Loucy (cell line): ENCODE data around the gene TMSB4X.

Experiments
- H2AFZ ChIP-seq: fragments of 200-600 bp; sonication (generic); 2 replicates; pipeline ENCODE4 v1.6.0; 2016; ENCODE audit warnings: antibody characterized with exemption, mild to moderate bottlenecking, low read length, moderate library complexity
- H3F3A ChIP-seq: fragments of 200-600 bp; 2 replicates; pipeline ENCODE4 v1.6.0; 2016; ENCODE audit warnings: antibody characterized with exemption, low read depth, mild to moderate bottlenecking
- H3K27me3 ChIP-seq: fragments of 200-600 bp; sonication (generic); 2 replicates; pipeline ENCODE4 v1.6.1; 2014; ENCODE audit warnings: low read length, mild to moderate bottlenecking; ENCODE audit not compliant: insufficient read depth, poor library complexity, severe bottlenecking
- H3K36me3 ChIP-seq: fragments of 200-600 bp; sonication (generic); 2 replicates; pipeline ENCODE4 v1.6.1; 2016; ENCODE audit warnings: low read length; ENCODE audit not compliant: insufficient read depth
- H3K4me1 ChIP-seq: fragments of 200-600 bp; sonication (generic); 2 replicates; pipeline ENCODE4 v1.5.1; 2014; ENCODE audit warnings: low read length, mild to moderate bottlenecking; ENCODE audit not compliant: insufficient read depth, poor library complexity, severe bottlenecking
- H3K4me2 ChIP-seq: fragments of 200-600 bp; sonication (generic); 2 replicates; pipeline ENCODE4 v1.6.0; 2014; ENCODE audit warnings: antibody characterized with exemption, low read length, low read depth, mild to moderate bottlenecking; ENCODE audit not compliant: poor library complexity, severe bottlenecking
- H3K4me3 ChIP-seq: fragments of 200-600 bp; sonication (generic); 2 replicates; pipeline ENCODE4 v1.5.1; 2014; ENCODE audit warnings: low read length, mild to moderate bottlenecking, mixed read lengths; ENCODE audit not compliant: poor library complexity, severe bottlenecking
- H3K79me2 ChIP-seq: fragments of 200-600 bp; sonication (generic); 2 replicates; pipeline ENCODE4 v1.6.1; 2014; ENCODE audit warnings: low read length; ENCODE audit not compliant: insufficient read depth
- H3K9ac ChIP-seq: fragments of 200-600 bp; sonication (generic); 2 replicates; pipeline ENCODE4 v1.6.0; 2014; ENCODE audit warnings: mild to moderate bottlenecking, low read depth, low read length, moderate library complexity; ENCODE audit not compliant: poor library complexity, severe bottlenecking
- H3K9me2 ChIP-seq: fragments of 200-600 bp; sonication (generic); replicated peaks from 2 replicates; pipeline ENCODE4 v1.6.1; 2016; ENCODE audit warnings: low read depth, low read length, mixed read lengths
- H3K9me3 ChIP-seq: fragments of 200-600 bp; sonication (generic); 2 replicates; pipeline ENCODE4 v1.6.1; 2014; ENCODE audit warnings: mild to moderate bottlenecking, antibody characterized with exemption, low read length, low read depth; ENCODE audit not compliant: insufficient read depth
- H4K20me1 ChIP-seq: fragments of 200-600 bp; sonication (generic); 2 replicates; pipeline ENCODE4 v1.6.0; 2014; ENCODE audit warnings: antibody characterized with exemption, low read length, mild to moderate bottlenecking; ENCODE audit not compliant: insufficient read depth, poor library complexity, severe bottlenecking
- EZH2phosphoT487 ChIP-seq: fragments of 200-600 bp; IDR thresholded peaks from 2 replicates; pipeline ENCODE4 v1.6.1; 2018; ENCODE audit warnings: antibody characterized with exemption, mild to moderate bottlenecking, moderate library complexity, borderline replicate concordance
- TF ChIP-seq, protein P1 (sequence below): fragments of 200-600 bp; sonication (generic); conservative IDR thresholded peaks from 2 replicates; pipeline ENCODE4 v1.5.1; 2014; ENCODE audit warnings: mild to moderate bottlenecking, antibody characterized with exemption, low read length

TMSB4X gene

DNA sequence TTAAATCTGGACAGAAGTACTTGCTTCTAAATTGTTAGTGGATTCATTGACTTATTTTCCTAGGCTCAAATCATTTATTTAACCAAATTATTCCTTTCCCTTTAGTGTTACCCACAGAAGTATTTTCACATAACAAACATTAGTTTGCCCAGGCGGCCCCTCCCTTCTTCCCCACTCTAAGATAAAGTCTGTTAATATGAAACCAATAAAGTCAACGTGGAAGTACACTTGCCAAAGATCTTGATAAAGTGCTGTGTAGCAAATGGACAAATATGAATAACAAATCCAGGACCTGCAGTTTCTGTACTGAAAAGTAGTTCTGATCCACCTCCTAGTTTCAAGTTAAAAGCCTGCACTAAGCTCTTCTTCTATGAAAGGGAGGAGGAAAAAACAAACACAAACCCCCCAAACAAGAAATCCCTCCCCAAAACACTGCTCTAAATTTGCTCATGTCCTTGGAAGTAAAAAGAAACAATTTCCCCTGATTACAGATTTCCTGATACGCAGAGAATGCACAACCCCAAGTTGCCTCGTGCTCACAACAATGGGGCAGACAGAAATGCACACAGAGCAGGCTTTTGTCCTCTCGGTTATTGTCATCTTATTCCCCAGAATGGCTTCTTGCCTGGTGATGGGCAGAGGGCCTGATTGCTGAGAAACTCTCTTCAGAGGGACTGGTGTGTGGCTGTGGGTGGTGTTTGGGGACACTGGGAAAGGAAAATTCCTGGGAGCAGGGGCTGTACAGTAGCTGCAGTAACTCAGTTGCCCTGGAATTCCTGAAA is 23.2 kb downstream of the TMSB4X start:
- H3K9me3 ChIP-seq = no peaks in the 10 kb centered on the region
- H3F3A ChIP-seq = no peaks in the 10 kb centered on the region
- no peaks in the 10 kb centered on the region for H3K9me2 ChIP-seq
- peak overlapping the region; percentile 73; the same call in 1 of the 2 replicates for H2AFZ ChIP-seq
- no peaks in the 10 kb centered on the region for H3K79me2 ChIP-seq
- H4K20me1 ChIP-seq = no peaks in the 10 kb centered on the region
- H3K9ac ChIP-seq = no peak overlapping the region
- peaks cover 34% of the 10 kb centered on the region for H3K4me1 ChIP-seq
- H3K36me3 ChIP-seq = no peaks in the 10 kb centered on the region
- no peak overlapping the region for H3K4me3 ChIP-seq
- no peak overlapping the region for H3K4me2 ChIP-seq
- no peak for TF ChIP-seq EZH2phosphoT487
- TF ChIP-seq, protein P1, sequence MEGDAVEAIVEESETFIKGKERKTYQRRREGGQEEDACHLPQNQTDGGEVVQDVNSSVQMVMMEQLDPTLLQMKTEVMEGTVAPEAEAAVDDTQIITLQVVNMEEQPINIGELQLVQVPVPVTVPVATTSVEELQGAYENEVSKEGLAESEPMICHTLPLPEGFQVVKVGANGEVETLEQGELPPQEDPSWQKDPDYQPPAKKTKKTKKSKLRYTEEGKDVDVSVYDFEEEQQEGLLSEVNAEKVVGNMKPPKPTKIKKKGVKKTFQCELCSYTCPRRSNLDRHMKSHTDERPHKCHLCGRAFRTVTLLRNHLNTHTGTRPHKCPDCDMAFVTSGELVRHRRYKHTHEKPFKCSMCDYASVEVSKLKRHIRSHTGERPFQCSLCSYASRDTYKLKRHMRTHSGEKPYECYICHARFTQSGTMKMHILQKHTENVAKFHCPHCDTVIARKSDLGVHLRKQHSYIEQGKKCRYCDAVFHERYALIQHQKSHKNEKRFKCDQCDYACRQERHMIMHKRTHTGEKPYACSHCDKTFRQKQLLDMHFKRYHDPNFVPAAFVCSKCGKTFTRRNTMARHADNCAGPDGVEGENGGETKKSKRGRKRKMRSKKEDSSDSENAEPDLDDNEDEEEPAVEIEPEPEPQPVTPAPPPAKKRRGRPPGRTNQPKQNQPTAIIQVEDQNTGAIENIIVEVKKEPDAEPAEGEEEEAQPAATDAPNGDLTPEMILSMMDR = no peak
- no peaks in the 10 kb centered on the region for H3K27me3 ChIP-seq

DNA sequence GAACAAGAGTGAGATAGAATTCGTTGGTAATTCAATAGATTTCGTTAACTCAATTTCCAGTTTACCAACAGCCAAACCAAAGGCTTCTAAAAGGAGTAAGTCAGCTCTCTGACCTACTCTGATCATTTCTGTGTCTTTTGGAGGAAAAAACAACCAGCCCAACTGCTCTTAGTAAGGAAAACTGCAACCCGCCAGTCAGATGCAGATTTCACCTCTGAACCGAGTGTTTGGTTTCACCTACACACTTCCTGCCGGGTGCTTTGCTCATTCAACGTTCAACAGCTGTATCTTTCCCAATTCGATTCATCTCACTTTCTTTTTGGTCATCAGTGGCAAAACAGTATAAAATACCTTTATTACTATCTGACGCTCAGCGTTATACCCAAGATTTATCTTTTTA is 24.5 kb downstream of the TMSB4X start:
- H2AFZ ChIP-seq = peak overlapping the region; percentile 56; the same call in 1 of the 2 replicates
- no peak overlapping the region for H3K9ac ChIP-seq
- H3K9me2 ChIP-seq = no peaks in the 10 kb centered on the region
- no peaks in the 10 kb centered on the region for H3K27me3 ChIP-seq
- H3K9me3 ChIP-seq = no peaks in the 10 kb centered on the region
- peaks cover 34% of the 10 kb centered on the region for H3K4me1 ChIP-seq
- no peaks in the 10 kb centered on the region for H4K20me1 ChIP-seq
- no peaks in the 10 kb centered on the region for H3F3A ChIP-seq
- peak overlapping the region; percentile 39 for H3K4me2 ChIP-seq
- H3K4me3 ChIP-seq = no peak overlapping the region
- no peaks in the 10 kb centered on the region for H3K36me3 ChIP-seq
- no peak for TF ChIP-seq EZH2phosphoT487
- TF ChIP-seq, protein P1 = no peak
- no peaks in the 10 kb centered on the region for H3K79me2 ChIP-seq

DNA sequence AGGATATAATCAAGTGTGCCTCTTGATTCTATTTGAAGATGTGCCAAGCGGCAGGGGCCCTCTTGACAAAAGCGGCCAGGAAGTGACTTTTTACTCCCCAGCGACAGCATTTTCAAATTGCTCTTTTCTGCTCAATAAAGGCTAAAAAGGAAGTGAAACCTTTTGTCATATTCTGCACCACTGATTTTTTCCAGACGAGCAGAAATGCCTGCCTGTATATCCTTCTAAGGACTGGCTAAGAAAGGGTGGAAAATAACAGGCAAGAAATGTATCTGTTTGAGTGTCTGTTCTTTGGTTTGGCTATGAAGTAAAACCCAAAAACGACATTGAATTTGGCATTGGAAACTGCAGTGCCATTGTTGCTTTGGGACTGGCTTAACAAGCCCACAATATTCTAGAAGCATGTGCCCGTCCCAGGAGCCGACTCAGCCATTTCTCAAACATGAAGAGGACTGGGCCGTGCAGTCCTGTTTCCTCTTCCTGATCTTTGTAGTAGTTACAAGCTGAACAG is 25.4 kb downstream of the TMSB4X start:
- Histone ChIP-seq H3K79me2 (no peaks in the 10 kb centered on the region), H4K20me1 (no peaks in the 10 kb centered on the region), H2AFZ (peak overlapping the region; percentile 68; the same call in 1 of the 2 replicates), H3K4me2 (peak overlapping the region; percentile 39), H3K36me3 (no peaks in the 10 kb centered on the region), H3K27me3 (no peaks in the 10 kb centered on the region), H3K4me3 (no peak overlapping the region), H3K9me2 (no peaks in the 10 kb centered on the region), H3K9me3 (no peaks in the 10 kb centered on the region), H3F3A (no peaks in the 10 kb centered on the region), H3K9ac (no peak overlapping the region), H3K4me1 (peaks cover 34% of the 10 kb centered on the region)
- no peak for TF ChIP-seq EZH2phosphoT487
